CD8-positive, alpha-beta memory T cell (primary cell): Measurements from ENCODE around the gene RPS6KC1. TPM values are rescaled to one million over a fixed set of nuclear protein-coding genes. Genes with fewer than 3 reads are reported as not detected.

Experiments used
- CTCF ChIA-PET: fragments of 350-600 bp; sonication (Branson Sonifier 250); formaldehyde crosslinking; loops from one replicate; lab custom pipeline; 2021; ENCODE audit warnings: antibody characterized with exemption; lab: Charles Lee
- POLR2A ChIA-PET: fragments of 350-600 bp; sonication (Branson Sonifier 250); formaldehyde crosslinking; loops from one replicate; lab custom pipeline; 2021; ENCODE audit warnings: antibody characterized with exemption; lab: Charles Lee
- DNase-seq, 5 donors: peaks; one replicate each; pipeline versions ENCODE4 v3.0.0 to v3.0.0-alpha.2; 2020 to 2022; ENCODE audit warnings: mixed read lengths in 1 of 5
- H3K27ac ChIP-seq: one replicate; pipeline ENCODE4 v1.7.0; 2013; ENCODE audit warnings: low read depth, mild to moderate bottlenecking, low read length, moderate library complexity
- H3K27me3 ChIP-seq: 2 replicates; pipeline ENCODE4 v1.7.0; 2013; ENCODE audit warnings: low read length, mild to moderate bottlenecking; ENCODE audit not compliant: insufficient read depth, poor library complexity, severe bottlenecking
- H3K36me3 ChIP-seq: 2 replicates; pipeline ENCODE4 v1.7.0; 2013; ENCODE audit warnings: mild to moderate bottlenecking, low read length, moderate library complexity; ENCODE audit not compliant: insufficient read depth
- H3K4me1 ChIP-seq: 2 replicates; pipeline ENCODE4 v1.7.0; 2013; ENCODE audit warnings: mild to moderate bottlenecking, low read length, moderate library complexity; ENCODE audit not compliant: insufficient read depth
- H3K4me3 ChIP-seq: 2 replicates; pipeline ENCODE4 v1.7.0; 2013; ENCODE audit warnings: mild to moderate bottlenecking, low read length
- H3K9me3 ChIP-seq: 2 replicates; pipeline ENCODE4 v1.7.0; 2013; ENCODE audit warnings: mild to moderate bottlenecking, low read length
- H3K27ac Mint-ChIP-seq, 8 donors: one replicate each; pipeline ENCODE4 v1.8.0; 2020 to 2021; ENCODE audit warnings: mixed read lengths in 8 of 8, mild to moderate bottlenecking in 6 of 8, inconsistent platforms in 3 of 8, moderate library complexity in 3 of 8
- H3K27me3 Mint-ChIP-seq, 2 donors: one replicate each; pipeline ENCODE4 v1.8.0; 2020 to 2021; ENCODE audit warnings: mixed read lengths in 2 of 2, mild to moderate bottlenecking in 1 of 2, moderate library complexity in 1 of 2
- H3K36me3 Mint-ChIP-seq, 3 donors: one replicate each; pipeline ENCODE4 v1.8.0; 2020 to 2021; ENCODE audit warnings: mixed read lengths in 3 of 3, inconsistent platforms in 1 of 3, mild to moderate bottlenecking in 1 of 3
- H3K4me1 Mint-ChIP-seq, 3 donors: one replicate each; pipeline ENCODE4 v1.8.0; 2020 to 2021; ENCODE audit warnings: mixed read lengths in 3 of 3, inconsistent platforms in 1 of 3, mild to moderate bottlenecking in 1 of 3
- H3K4me3 Mint-ChIP-seq, 7 donors: one replicate each; pipeline ENCODE4 v1.8.0; 2020 to 2021; ENCODE audit warnings: mixed read lengths in 7 of 7, mild to moderate bottlenecking in 6 of 7, moderate library complexity in 4 of 7, inconsistent platforms in 2 of 7
- H3K9me3 Mint-ChIP-seq, 5 donors: one replicate each; pipeline ENCODE4 v1.8.0; 2020 to 2022; ENCODE audit warnings: mixed read lengths in 5 of 5, mild to moderate bottlenecking in 3 of 5, moderate library complexity in 2 of 5, inconsistent platforms in 1 of 5
- polyA plus RNA-seq: library from polyadenylated mRNA; unstranded; fragments of 300-500 nt; fragmentation: Illumina TruSeq; gene quantifications from one replicate; pipeline ENCODE4 v1.2.3, GENCODE V29; 2021
- total RNA-seq, 2 experiments: library from RNA; stranded (reverse); gene quantifications; one replicate each; pipeline ENCODE4 v1.2.3, GENCODE V29; 2021

RPS6KC1 gene
- total and polyA plus RNA-seq, 3 experiments from 2014 or later, result 7.4 to 8.2 (median 7.4) TPM

- Mint-ChIP-seq H3K4me3 (no peak overlapping the region), H3K9me3 (no peaks in the 10 kb centered on the region), H3K27ac (no peak overlapping the region), H3K36me3 (peaks cover 8 to 22% (median 17%) of the 10 kb centered on the region in 3 donors), H3K4me1 (peaks cover 0 to 5% (median 3%) of the 10 kb centered on the region in 3 donors), H3K27me3 (no peaks in the 10 kb centered on the region)
- Histone ChIP-seq H3K9me3 (no peaks in the 10 kb centered on the region), H3K4me3 (no peak overlapping the region), H3K27me3 (no peaks in the 10 kb centered on the region), H3K27ac (no peak overlapping the region), H3K4me1 (no peaks in the 10 kb centered on the region), H3K36me3 (no peaks in the 10 kb centered on the region)
- ChIA-PET POLR2A (no interaction called here), CTCF (no interaction called here)
- no peak for DNase-seq
These were observed 176.4 kb downstream of the RPS6KC1 start for GRCh38 chr1:213227458-213227857.

DNA sequence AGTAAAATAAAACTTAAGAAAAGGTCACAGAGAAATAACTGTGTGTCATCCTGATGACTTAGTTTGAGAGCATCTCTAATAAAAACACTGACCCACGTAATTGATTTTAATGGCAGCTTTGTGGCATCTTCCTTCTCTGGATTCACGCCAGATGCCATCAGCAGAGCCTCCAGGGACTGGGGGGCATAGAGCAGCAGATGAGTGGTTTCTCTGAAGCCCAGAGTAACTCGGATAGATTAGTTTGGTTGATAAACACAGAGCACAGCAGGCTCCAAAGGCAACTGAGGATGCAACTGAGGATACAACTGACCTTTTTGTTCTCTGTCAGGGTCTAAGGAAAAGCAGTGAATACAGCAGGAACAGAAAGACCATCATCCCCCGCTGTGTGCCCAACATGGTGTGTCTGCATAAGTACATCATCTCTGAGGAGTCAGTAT lies 180.8 kb downstream of the RPS6KC1 start:
- Mint-ChIP-seq H3K4me1 (peaks cover 0 to 5% (median 3%) of the 10 kb centered on the region in 3 donors), H3K9me3 (no peaks in the 10 kb centered on the region), H3K36me3 (peaks cover 12 to 25% (median 14%) of the 10 kb centered on the region in 3 donors), H3K27ac (peak overlapping the region in 1 of 8 donors; percentile 51), H3K27me3 (no peaks in the 10 kb centered on the region), H3K4me3 (no peak overlapping the region)
- Histone ChIP-seq H3K36me3 (peaks cover 4% of the 10 kb centered on the region), H3K4me1 (no peaks in the 10 kb centered on the region), H3K4me3 (no peak overlapping the region), H3K27me3 (no peaks in the 10 kb centered on the region), H3K27ac (no peak overlapping the region), H3K9me3 (no peaks in the 10 kb centered on the region)
- ChIA-PET CTCF (interaction anchor here (1.5 kb wide), 1 partner anchor 10 kb away, joined by 5 read pairs; no protein-coding TSS in a partner anchor), POLR2A (no interaction called here)
- no peak for DNase-seq

GRCh38 chr1:213242883-213243282 lies 191.8 kb downstream of the RPS6KC1 start:
- no peaks in the 10 kb centered on the region for H3K27me3 Mint-ChIP-seq
- peaks cover 0 to 27% (median 12%) of the 10 kb centered on the region in 3 donors for H3K36me3 Mint-ChIP-seq
- Histone ChIP-seq H3K27ac (no peak overlapping the region), H3K36me3 (no peaks in the 10 kb centered on the region), H3K27me3 (no peaks in the 10 kb centered on the region), H3K4me3 (no peak overlapping the region), H3K4me1 (no peaks in the 10 kb centered on the region), H3K9me3 (no peaks in the 10 kb centered on the region)
- H3K9me3 Mint-ChIP-seq, result no peaks in the 10 kb centered on the region
- DNase-seq, result no peak
- ChIA-PET CTCF (interaction anchor here (1.4 kb wide), 1 partner anchor 10 kb away, joined by 5 read pairs; no protein-coding TSS in a partner anchor), POLR2A (no interaction called here)
- H3K4me1 Mint-ChIP-seq, result no peaks in the 10 kb centered on the region
- H3K4me3 Mint-ChIP-seq, result no peak overlapping the region
- no peak overlapping the region for H3K27ac Mint-ChIP-seq

GRCh38 chr1:213244664-213245091 lies 193.6 kb downstream of the RPS6KC1 start:
- H3K4me1 ChIP-seq, result no peaks in the 10 kb centered on the region
- Mint-ChIP-seq H3K36me3 (peaks cover 0 to 32% (median 10%) of the 10 kb centered on the region in 3 donors), H3K9me3 (no peaks in the 10 kb centered on the region), H3K4me3 (no peak overlapping the region), H3K27me3 (no peaks in the 10 kb centered on the region), H3K27ac (no peak overlapping the region), H3K4me1 (no peaks in the 10 kb centered on the region)
- peak in 3 of 5 donors; percentile 1 to 10 (median 2) for DNase-seq
- H3K27ac ChIP-seq, result no peak overlapping the region
- no peaks in the 10 kb centered on the region for H3K36me3 ChIP-seq
- no peaks in the 10 kb centered on the region for H3K27me3 ChIP-seq
- H3K4me3 ChIP-seq, result no peak overlapping the region
- ChIA-PET CTCF (interaction anchor here (0.9 to 1.2 kb wide), 2 partner anchors 29 to 1084 kb away, joined by 3 to 4 read pairs; no protein-coding TSS in a partner anchor), POLR2A (no interaction called here)
- no peaks in the 10 kb centered on the region for H3K9me3 ChIP-seq

DNA sequence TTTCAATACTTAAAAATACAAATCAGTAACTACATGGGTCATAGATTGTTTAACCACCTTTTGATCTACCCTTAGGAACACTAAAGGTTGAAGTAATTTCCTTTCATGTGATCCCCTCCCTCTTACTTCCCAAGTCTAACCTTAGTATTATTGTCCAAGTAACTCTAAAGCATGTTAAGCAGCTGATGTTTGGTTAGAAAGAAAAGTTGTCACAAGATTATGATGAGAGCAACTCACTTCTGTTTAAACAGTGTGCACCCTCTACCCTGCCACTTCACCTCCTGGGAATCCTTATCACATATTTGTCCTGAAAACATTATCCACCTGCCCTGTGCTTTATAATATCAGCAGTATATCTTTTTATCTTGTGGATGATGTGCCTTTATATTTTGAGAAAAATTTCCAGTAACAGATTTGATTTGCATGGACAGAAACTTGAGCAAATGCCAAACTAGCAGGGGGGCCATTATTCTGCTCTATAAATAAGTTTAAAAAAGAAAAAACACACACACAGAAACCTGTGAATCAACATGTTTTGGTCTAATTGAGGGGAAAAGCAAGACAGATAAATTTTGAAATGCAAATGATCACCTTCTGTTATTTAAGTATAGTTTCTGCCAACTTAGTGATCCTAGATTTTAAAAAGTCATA lies 194.3 kb downstream of the RPS6KC1 start:
- H3K4me1 Mint-ChIP-seq, result no peaks in the 10 kb centered on the region
- Histone ChIP-seq H3K4me3 (no peak overlapping the region), H3K9me3 (no peaks in the 10 kb centered on the region), H3K27ac (no peak overlapping the region), H3K27me3 (no peaks in the 10 kb centered on the region), H3K4me1 (no peaks in the 10 kb centered on the region), H3K36me3 (no peaks in the 10 kb centered on the region)
- no peak for DNase-seq
- ChIA-PET CTCF (interaction anchor here (0.9 to 1.2 kb wide), 2 partner anchors 28 to 1084 kb away, joined by 3 to 4 read pairs; no protein-coding TSS in a partner anchor), POLR2A (no interaction called here)
- H3K36me3 Mint-ChIP-seq, result peaks cover 0 to 30% (median 10%) of the 10 kb centered on the region in 3 donors
- no peaks in the 10 kb centered on the region for H3K9me3 Mint-ChIP-seq
- no peaks in the 10 kb centered on the region for H3K27me3 Mint-ChIP-seq
- H3K4me3 Mint-ChIP-seq, result no peak overlapping the region
- H3K27ac Mint-ChIP-seq, result no peak overlapping the region

DNA sequence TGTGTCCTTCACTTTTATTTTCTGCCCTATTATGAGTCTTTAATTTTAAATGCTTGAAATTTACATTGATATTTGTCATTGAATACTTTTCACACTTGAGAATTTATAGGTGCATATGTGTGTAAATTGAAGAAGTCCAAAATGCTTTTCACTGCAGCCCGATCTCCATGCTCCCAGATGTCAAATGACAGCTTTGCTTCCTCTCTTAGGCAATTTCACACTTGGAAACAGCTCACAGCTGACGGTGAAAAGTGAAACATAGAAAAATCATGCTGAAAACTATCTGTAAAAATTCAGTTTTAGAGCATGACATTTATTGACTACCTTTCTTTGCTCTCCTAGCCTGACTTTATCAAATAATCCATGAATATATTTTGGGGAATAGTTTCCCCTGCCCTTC lies 196.0 kb downstream of the RPS6KC1 start:
- no peaks in the 10 kb centered on the region for H3K9me3 ChIP-seq

DNA sequence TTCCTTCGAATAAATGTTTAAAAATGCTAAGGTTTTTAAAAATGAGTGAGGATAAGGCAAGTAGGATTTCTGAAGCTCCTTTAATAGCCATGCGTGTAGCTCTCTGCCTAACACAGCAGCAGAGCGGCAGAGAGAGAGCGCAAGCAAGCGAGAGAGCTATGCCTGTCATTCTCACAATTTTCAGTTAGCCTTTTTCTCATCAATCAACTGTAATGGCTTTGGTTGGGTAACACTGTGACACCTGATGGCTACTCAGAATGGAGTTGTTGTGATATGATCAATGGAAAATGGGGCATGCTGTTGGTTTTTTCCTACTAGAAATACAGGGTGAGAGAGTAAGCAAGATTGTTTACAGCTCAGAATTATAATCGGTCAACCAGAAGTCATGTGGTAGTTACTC lies 198.4 kb downstream of the RPS6KC1 start:
- H3K27ac ChIP-seq, result no peak overlapping the region
- Mint-ChIP-seq H3K27ac (no peak overlapping the region), H3K9me3 (no peaks in the 10 kb centered on the region), H3K36me3 (peaks cover 4 to 13% (median 4%) of the 10 kb centered on the region in 3 donors), H3K27me3 (no peaks in the 10 kb centered on the region), H3K4me3 (no peak overlapping the region), H3K4me1 (no peaks in the 10 kb centered on the region)
- ChIA-PET CTCF (no interaction called here), POLR2A (no interaction called here)
- H3K9me3 ChIP-seq, result no peaks in the 10 kb centered on the region
- no peaks in the 10 kb centered on the region for H3K4me1 ChIP-seq
- H3K36me3 ChIP-seq, result no peaks in the 10 kb centered on the region
- no peak for DNase-seq
- no peak overlapping the region for H3K4me3 ChIP-seq
- no peaks in the 10 kb centered on the region for H3K27me3 ChIP-seq

More for the DNA sequence above, 196.0 kb downstream of the RPS6KC1 start:
- Mint-ChIP-seq H3K4me1 (no peaks in the 10 kb centered on the region), H3K27ac (no peak overlapping the region), H3K4me3 (no peak overlapping the region), H3K27me3 (no peaks in the 10 kb centered on the region), H3K36me3 (peaks cover 0 to 21% (median 3%) of the 10 kb centered on the region in 3 donors), H3K9me3 (no peaks in the 10 kb centered on the region)
- ChIA-PET POLR2A (no interaction called here), CTCF (no interaction called here)
- Histone ChIP-seq H3K27ac (no peak overlapping the region), H3K27me3 (no peaks in the 10 kb centered on the region), H3K36me3 (no peaks in the 10 kb centered on the region), H3K4me3 (no peak overlapping the region), H3K4me1 (no peaks in the 10 kb centered on the region)
- DNase-seq, result no peak

- no peak for DNase-seq
- H3K27me3 ChIP-seq, result no peaks in the 10 kb centered on the region
- ChIA-PET POLR2A (no interaction called here), CTCF (no interaction called here)
- Mint-ChIP-seq H3K36me3 (peaks cover 4 to 13% (median 4%) of the 10 kb centered on the region in 3 donors), H3K9me3 (no peaks in the 10 kb centered on the region), H3K27me3 (no peaks in the 10 kb centered on the region), H3K4me3 (no peak overlapping the region), H3K27ac (no peak overlapping the region), H3K4me1 (no peaks in the 10 kb centered on the region)
- H3K4me3 ChIP-seq, result no peak overlapping the region
- no peaks in the 10 kb centered on the region for H3K4me1 ChIP-seq
- H3K27ac ChIP-seq, result no peak overlapping the region
- no peaks in the 10 kb centered on the region for H3K9me3 ChIP-seq
- no peaks in the 10 kb centered on the region for H3K36me3 ChIP-seq
These were observed 199.0 kb downstream of the RPS6KC1 start for GRCh38 chr1:213250041-213250440.
